Nucleus accumbens (tissue), 56 donors: ENCODE measurements around the gene DUT.

ENCODE experiments used
- DNase-seq, 56 donors: peaks; one replicate each; lab custom pipeline; 2025; lab: John Stamatoyannopoulos, UW

DUT gene

GRCh38 chr15:48367483-48367882 lies 36.3 kb downstream of the DUT start:
- DNase-seq: no peak

GRCh38 chr15:48370460-48370859 lies 39.2 kb downstream of the DUT start:
- DNase-seq: no peak

DNA sequence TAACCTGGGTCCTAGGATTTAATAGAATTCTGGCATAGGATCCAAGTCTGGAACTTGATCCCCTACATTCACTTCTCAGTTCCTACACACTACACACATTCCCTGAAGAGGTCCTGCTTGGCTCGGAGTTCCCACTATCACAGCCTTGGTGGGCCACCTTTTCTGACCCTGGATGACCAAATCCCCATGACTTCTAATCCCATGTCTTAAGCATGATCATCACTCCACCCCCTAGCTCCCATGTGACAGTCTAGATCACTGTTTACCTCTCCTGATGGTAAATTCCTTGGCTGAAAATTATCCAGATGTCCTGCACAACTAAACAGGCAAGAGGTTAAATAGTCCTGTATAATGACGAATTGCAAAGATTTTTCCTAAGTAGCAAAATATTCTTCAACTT lies 40.3 kb downstream of the DUT start:
- no peak for DNase-seq

GRCh38 chr15:48371961-48372360 lies 40.7 kb downstream of the DUT start:
- DNase-seq: no peak

- DNase-seq: no peak
Observed at GRCh38 chr15:48373821-48374451, 42.7 kb downstream of the DUT start.

DNA sequence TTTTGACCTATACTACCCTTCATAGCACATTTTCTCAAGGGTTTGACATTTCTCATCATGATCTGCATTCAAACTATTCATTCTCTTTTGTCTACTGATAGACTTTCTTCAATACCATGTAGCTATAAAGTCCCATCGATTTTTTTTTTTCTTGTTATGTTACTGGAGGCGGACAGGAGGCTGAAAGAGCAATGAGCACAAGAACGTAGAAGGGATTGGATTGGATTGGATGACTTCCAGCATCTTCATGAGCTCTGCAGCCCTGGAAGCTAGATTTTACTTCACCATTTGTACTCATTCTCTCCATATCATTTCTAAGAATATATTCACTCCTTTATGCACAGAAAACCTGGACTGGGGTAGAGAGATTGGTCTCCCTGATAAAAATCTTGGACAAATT lies 43.2 kb downstream of the DUT start:
- DNase-seq: no peak

GRCh38 chr15:48375767-48376166 lies 44.5 kb downstream of the DUT start:
- no peak for DNase-seq

DNA sequence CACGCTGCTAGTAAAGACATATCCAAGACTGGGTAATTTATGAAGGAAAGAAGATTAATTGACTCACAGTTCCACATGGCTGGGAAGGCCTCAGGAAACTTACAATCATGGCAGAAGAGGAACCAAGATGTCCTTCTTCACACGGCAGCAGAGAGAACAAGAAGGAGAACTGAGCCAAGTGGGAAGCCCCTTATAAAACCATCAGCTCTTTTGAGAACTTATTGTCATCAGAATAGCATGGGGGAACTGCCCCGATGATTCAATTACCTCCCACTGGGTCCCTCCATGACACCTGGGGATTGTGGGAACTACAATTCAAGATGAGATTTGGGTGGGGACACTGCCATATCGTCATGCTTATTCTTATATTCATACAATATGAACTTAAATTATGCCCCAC lies 49.0 kb downstream of the DUT start:
- no peak for DNase-seq

DNA sequence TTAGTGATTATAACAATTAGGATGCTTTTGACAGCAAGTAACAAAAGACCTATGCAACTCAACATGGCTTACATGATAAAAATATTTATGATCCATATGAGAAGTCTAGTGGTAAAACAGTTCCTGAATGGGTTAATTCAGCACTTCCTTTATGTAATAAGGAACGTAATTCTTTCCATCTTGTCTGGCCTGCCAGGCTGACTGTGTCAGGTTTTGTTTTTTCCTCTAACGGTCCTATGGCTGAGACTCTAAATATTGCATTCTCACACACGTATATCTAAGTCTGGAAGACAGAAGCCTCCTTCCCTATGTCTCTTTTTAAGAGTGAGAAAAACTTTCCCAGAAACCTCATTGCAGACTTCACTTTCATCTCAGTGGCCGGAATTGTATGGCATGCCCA lies 50.6 kb downstream of the DUT start:
- DNase-seq: no peak

DNA sequence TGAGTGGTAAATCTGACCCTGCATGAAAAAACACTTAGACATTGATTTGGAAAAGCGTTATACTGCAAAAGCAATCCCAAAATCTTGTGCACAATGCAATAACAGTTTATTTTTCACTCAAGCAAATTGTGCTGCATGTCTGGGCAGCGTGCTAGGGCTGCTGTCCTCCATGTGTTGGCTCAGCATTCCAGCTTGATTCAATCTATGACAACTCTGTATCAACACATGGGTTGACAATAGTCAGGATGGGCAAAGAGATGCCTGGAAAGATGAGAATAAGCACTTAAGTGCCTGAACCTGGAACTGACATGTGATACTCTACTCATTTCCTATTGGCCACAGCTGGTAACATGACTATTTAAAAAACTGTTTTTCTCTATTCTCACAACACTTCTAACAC lies 51.8 kb downstream of the DUT start:
- no peak for DNase-seq

- DNase-seq: no peak
Observed at GRCh38 chr15:48384616-48385015, 53.4 kb downstream of the DUT start.

DNA sequence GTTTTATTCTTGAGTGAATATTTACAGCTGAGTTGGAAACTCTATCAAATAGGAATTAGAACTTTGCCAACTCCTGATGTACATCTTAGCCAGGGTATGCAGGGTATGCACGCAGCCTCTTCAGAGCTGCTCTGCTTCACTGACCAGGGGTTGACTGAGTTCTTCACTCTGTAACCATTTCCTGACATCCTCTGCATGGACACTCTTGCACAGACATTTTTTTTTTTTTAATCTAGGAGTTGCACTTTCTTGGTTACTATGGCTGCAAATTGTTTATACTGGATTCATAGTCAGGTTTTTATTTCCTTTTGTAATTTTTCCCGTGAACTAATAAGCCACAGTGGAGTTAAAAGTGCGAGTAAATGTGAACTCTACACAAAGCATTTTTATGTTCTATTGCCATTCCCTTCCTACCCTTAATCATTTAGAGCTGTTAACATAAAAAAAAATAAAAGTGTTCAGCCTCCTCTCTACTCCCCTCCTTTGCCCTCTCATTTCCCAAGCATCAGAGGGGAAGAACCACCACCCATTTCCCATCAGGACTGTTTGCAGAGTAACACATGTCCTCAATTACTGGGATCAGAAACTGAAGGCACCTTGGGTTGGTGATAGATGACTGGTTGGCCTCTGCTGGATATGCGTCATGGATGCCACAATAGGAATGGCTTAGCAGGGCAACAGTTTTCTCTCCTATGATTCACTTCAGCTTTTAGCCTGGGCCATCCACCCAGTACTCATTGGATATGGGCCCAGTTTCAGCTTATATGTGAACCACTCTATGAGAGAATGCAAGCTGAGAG lies 54.0 kb downstream of the DUT start:
- no peak for DNase-seq

- DNase-seq: no peak
Observed at GRCh38 chr15:48388016-48388851, 57.0 kb downstream of the DUT start.

DNA sequence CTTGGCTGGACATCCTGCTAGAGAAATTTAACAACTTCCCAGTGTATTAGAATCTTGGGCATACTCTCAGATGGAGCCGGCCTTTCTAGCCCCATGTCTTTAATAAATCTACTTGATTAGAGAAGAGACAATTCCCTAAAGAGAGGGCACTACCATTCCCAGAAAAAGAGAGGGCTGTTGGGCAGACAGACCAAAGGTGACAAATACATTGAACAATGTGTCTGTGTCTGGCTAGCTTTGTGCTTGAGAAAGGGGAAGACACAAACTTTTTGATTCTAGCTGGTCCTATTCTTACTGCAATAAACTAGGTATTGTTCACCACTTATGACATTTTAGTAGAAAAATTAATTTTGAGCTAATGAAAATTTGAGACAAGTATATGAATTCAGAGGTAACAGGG lies 57.7 kb downstream of the DUT start:
- DNase-seq: no peak

- DNase-seq: no peak
Observed at GRCh38 chr15:48389691-48390143, 58.5 kb downstream of the DUT start.

- DNase-seq: no peak
Observed at GRCh38 chr15:48391950-48392349, 60.7 kb downstream of the DUT start.

GRCh38 chr15:48392356-48392755 lies 61.1 kb downstream of the DUT start:
- peak in 19 of 56 donors; percentile 4 to 51 (median 18) for DNase-seq
